ENCODE data around the gene SLC6A3. TPM values are rescaled to one million over a fixed set of nuclear protein-coding genes. Genes with fewer than 3 reads are reported as not detected.

Gene SLC6A3
- total RNA-seq, 1 experiment from 2014 or later = 0.74 TPM

- CTCF ChIA-PET = no interaction called here
- no peak for TF ChIP-seq ESRRA (CRISPR knock-in tag; IDR thresholded peaks at IDR 0.05; ENCODE audit: borderline replicate concordance)
- no peak for TF ChIP-seq SOX15 (CRISPR knock-in tag; IDR thresholded peaks at IDR 0.05)
- no peak for TF ChIP-seq GABPB1 (CRISPR knock-in tag; IDR thresholded peaks at IDR 0.05)
- no peak for TF ChIP-seq IRF1 (CRISPR knock-in tag; IDR thresholded peaks at IDR 0.05)
- TF ChIP-seq ZNF425 (CRISPR knock-in tag; conservative IDR thresholded peaks at IDR 0.05) = no peak
- TF ChIP-seq FOXK1 (CRISPR knock-in tag; IDR thresholded peaks at IDR 0.05) = no peak
- TF ChIP-seq KAT7 (CRISPR knock-in tag; IDR thresholded peaks at IDR 0.05; ENCODE audit: borderline replicate concordance) = no peak
- TF ChIP-seq E2F1 (CRISPR knock-in tag; IDR thresholded peaks at IDR 0.05) = no peak
- TF ChIP-seq NR3C1 (CRISPR knock-in tag; conservative IDR thresholded peaks at IDR 0.05; ENCODE audit: low read depth) = no peak
- Mint-ChIP-seq H3K4me3 (no peak overlapping the region), H3K27me3 (ENCODE audit: low read depth) (peaks cover 54% of the 10 kb centered on the region), H3K9me3 (peaks cover 12% of the 10 kb centered on the region), H3K36me3 (peaks cover 4% of the 10 kb centered on the region; the same call in 1 of the 2 replicates), H3K27ac (no peak overlapping the region), H3K4me1 (peaks cover 12% of the 10 kb centered on the region)
- POLR2A ChIA-PET = no interaction called here
- ATAC-seq (no peak), DNase-seq (ENCODE audit: low spot score) (no peak)
Observed at GRCh38 chr5:1441166-1441865, 3.9 kb downstream of the SLC6A3 start.

- POLR2A ChIA-PET = no interaction called here
- ATAC-seq = no peak
- DNase-seq (ENCODE audit: low spot score) = no peak
- Mint-ChIP-seq H3K27ac (no peak overlapping the region), H3K4me3 (no peak overlapping the region), H3K27me3 (ENCODE audit: low read depth) (peaks cover 48% of the 10 kb centered on the region), H3K9me3 (peaks cover 12% of the 10 kb centered on the region), H3K4me1 (peaks cover 12% of the 10 kb centered on the region), H3K36me3 (peaks cover 4% of the 10 kb centered on the region; the same call in 1 of the 2 replicates)
- CTCF ChIA-PET = no interaction called here
- TF ChIP-seq IRF2 (CRISPR knock-in tag; IDR thresholded peaks at IDR 0.05; ENCODE audit: borderline replicate concordance, low read depth) (no peak), ZNF317 (CRISPR knock-in tag; IDR thresholded peaks at IDR 0.05; ENCODE audit: borderline replicate concordance, low read depth) (no peak), USF2 (CRISPR knock-in tag; IDR thresholded peaks at IDR 0.05) (no peak), ZNF671 (CRISPR knock-in tag; IDR thresholded peaks at IDR 0.05) (no peak), AR (CRISPR knock-in tag; IDR thresholded peaks at IDR 0.05) (no peak), OVOL2 (CRISPR knock-in tag; IDR thresholded peaks at IDR 0.05; ENCODE audit: borderline replicate concordance) (no peak), HMGXB4 (CRISPR knock-in tag; IDR thresholded peaks at IDR 0.05) (no peak), ERG (CRISPR knock-in tag; IDR thresholded peaks at IDR 0.05) (no peak), NFYB (CRISPR knock-in tag; conservative IDR thresholded peaks at IDR 0.05; ENCODE audit: low read depth) (no peak), TCF7 (CRISPR knock-in tag; IDR thresholded peaks at IDR 0.05; ENCODE audit: low read depth) (no peak), GABPB1 (CRISPR knock-in tag; IDR thresholded peaks at IDR 0.05) (no peak), CREB1 (CRISPR knock-in tag; IDR thresholded peaks at IDR 0.05) (no peak), FOXP1 (CRISPR knock-in tag; IDR thresholded peaks at IDR 0.05; ENCODE audit: borderline replicate concordance) (no peak)
Observed at GRCh38 chr5:1440098-1440493, 5.1 kb downstream of the SLC6A3 start.
